Measurements from ENCODE around the gene HDAC3.

Gene HDAC3

DNA sequence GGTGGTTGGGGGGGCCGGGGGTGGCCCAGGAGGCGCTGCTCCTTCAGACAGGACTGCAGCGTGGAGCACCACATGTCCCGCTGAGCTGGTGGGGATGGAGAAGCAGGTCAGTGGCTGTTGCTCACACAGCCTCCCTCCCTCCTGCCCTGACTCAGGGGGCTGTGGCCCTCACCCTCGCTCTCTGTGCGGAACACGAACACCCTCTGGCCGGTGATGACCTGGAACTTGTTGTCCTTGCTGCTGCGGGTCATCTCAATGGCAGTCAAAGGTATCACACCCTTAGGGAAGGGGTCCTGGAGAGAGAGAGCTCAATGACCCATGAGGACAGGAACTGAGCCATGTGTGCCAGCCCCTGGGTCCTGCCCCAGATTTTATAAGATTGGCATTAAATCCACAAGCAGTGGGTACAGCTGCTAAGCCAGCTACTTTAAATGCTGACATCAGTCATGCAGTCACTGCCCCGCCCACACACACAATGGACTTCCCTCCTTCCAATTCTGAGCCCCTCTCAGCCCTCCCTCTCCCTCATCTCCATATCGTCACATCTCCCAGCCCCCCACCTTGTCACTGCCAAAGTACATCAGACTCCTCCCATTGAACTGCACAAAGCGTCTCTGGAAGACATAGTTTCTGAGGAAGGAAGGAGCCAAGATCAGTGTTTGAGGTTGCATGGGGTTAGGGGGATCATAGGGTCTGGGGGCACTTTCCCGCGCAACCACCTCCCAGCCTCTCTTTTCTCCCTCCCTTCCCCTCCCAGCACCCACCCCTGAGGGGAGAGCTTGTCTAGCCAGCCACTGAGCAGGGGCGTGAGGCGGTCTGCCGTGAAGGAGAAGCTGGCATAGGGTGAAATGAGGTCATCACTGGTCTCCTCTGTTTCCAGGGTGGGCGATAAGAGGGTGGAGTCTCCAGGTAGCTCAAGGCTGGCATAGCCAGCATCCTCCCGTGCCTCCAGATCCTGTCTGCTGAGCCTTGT is 36.5 kb upstream of the HDAC3 start:
- Mint-ChIP-seq H3K9me3 (no peaks in the 10 kb centered on the region), H3K36me3 (ENCODE audit: low read depth) (peaks cover 1% of the 10 kb centered on the region), H3K4me3 (no peak overlapping the region), H3K27me3 (ENCODE audit: low read depth, poor library complexity) (no peaks in the 10 kb centered on the region), H3K27ac (no peak overlapping the region), H3K4me1 (peaks cover 13% of the 10 kb centered on the region)
- no peak for TF ChIP-seq CTCF (IDR thresholded peaks at IDR 0.05)
- no peak for DNase-seq

- no peak for DNase-seq
- H3K36me3 Mint-ChIP-seq (ENCODE audit: low read depth): no peaks in the 10 kb centered on the region
- H3K4me1 Mint-ChIP-seq: peaks cover 13% of the 10 kb centered on the region
- H3K27ac Mint-ChIP-seq: no peak overlapping the region
- H3K9me3 Mint-ChIP-seq: no peaks in the 10 kb centered on the region
- H3K27me3 Mint-ChIP-seq (ENCODE audit: low read depth, poor library complexity): no peaks in the 10 kb centered on the region
- TF ChIP-seq CTCF (IDR thresholded peaks at IDR 0.05): no peak
- no peak overlapping the region for H3K4me3 Mint-ChIP-seq
These were observed 35.6 kb upstream of the HDAC3 start for GRCh38 chr5:141672071-141672840.

- H3K27ac Mint-ChIP-seq: no peak overlapping the region
- H3K4me3 Mint-ChIP-seq: no peak overlapping the region
These were observed 32.9 kb upstream of the HDAC3 start for GRCh38 chr5:141669520-141669919.

DNA sequence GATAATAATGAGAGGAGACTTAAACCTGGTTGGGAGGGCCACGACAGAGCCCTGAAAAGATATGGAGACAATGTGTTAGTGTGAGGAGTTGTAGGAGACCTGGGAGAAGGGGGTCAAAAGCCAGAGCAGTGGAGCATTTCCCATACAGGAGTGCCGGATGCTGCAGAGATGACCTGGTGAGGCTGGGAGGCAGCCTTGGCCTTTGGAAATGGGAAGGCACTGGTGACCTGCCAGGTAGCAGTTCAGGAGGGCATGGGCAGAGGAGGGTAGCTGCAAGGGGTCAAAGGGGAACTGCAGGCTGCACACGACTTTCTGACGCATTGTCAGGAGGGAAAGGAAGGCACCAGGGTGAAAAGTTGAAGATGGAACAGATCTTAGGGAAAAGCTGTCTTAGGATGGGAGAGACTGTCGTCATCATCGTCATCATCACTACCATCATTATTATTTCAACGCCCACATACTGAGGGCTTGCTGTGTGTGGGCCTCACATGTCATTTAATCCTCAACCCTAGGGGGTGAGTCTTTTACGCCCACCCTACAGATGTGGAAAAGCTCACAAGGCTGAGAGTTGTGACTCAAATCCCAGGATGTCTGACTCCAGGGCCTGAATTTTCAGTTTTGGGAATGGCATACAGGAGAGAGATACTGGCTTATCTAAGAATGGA is 32.1 kb upstream of the HDAC3 start:
- DNase-seq: no peak
- Mint-ChIP-seq H3K27me3 (ENCODE audit: low read depth, poor library complexity) (no peaks in the 10 kb centered on the region), H3K36me3 (ENCODE audit: low read depth) (no peaks in the 10 kb centered on the region), H3K4me3 (no peak overlapping the region), H3K4me1 (peaks cover 13% of the 10 kb centered on the region), H3K27ac (peak overlapping the region; percentile 62), H3K9me3 (no peaks in the 10 kb centered on the region)
- TF ChIP-seq CTCF (IDR thresholded peaks at IDR 0.05): no peak

More at GRCh38 chr5:141669520-141669919, 32.9 kb upstream of the HDAC3 start:
- no peak for DNase-seq
- no peaks in the 10 kb centered on the region for H3K36me3 Mint-ChIP-seq (ENCODE audit: low read depth)
- no peaks in the 10 kb centered on the region for H3K27me3 Mint-ChIP-seq (ENCODE audit: low read depth, poor library complexity)
- peaks cover 13% of the 10 kb centered on the region for H3K4me1 Mint-ChIP-seq
- no peak for TF ChIP-seq CTCF (IDR thresholded peaks at IDR 0.05)
- no peaks in the 10 kb centered on the region for H3K9me3 Mint-ChIP-seq

DNA sequence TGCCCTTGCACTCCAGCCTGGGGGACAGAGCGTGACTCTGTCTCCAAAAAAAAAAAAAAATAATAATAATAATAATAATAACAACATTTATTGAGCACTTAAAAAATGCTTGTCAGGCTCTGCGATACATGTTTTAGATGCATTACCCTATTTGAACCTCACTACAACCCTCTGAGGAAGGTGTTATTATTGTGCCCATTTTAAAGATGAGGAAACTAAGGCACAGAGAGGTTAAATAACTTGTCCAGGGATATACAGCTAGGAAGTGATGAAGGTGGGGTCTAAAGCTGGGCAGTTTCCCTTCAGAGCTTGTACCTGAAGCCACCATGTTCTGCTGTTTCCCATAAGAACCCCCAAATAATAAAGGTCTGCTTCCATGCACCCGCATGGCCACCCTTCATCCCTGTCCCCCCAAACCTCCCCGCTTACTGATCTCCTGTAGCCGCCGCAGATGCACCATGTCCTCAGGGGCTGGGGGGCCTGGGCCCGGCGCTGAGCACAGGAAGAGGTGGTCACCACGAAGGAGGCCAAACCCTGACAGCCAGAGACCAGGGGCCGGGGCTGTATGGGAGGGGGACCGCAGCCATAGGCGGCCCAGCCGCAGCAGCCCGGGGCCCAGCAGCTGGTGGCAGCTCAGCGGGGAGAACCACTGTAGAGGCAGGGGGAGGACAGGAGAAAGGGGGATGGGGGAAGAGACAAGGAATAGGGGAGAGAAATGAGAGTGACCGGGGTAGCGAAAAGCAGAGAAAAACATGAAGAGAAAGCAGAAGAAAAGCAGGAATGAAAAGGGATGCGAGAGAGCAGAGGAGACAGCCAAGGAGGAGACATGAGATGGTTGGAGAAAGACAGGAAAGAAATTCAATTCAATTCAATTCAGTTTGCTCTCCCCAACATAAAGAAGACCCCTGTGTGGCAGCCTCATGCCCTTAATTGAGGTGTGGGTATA is 29.6 kb upstream of the HDAC3 start:
- no peak overlapping the region for H3K4me3 Mint-ChIP-seq
- no peak for DNase-seq
- no peaks in the 10 kb centered on the region for H3K36me3 Mint-ChIP-seq (ENCODE audit: low read depth)
- TF ChIP-seq CTCF (IDR thresholded peaks at IDR 0.05): no peak
- no peaks in the 10 kb centered on the region for H3K27me3 Mint-ChIP-seq (ENCODE audit: low read depth, poor library complexity)
- H3K9me3 Mint-ChIP-seq: no peaks in the 10 kb centered on the region
- no peak overlapping the region for H3K27ac Mint-ChIP-seq
- H3K4me1 Mint-ChIP-seq: peaks cover 5% of the 10 kb centered on the region
